ENCODE data around the gene SNX13.
"Not testable (repeated sequence)": the region's sequence is repeated elsewhere in the genome, so short reads cannot be mapped to it uniquely, and the experiment has no call there.

The SNX13 gene

GRCh38 chr7:17809215-17809614, 131.1 kb downstream of the SNX13 start:
- not testable (repeated sequence) for H3K27ac ChIP-seq (ENCODE audit: low read length); H3K27me3 ChIP-seq (ENCODE audit: insufficient read depth, low read length); H3K4me3 ChIP-seq (ENCODE audit: low read length); H3K9ac ChIP-seq (ENCODE audit: low read depth, low read length)
- peaks cover 10% of the 10 kb centered on the region for H3K9me3 ChIP-seq (ENCODE audit: insufficient read depth, low read depth, low read length)
- peaks cover 10% of the 10 kb centered on the region; the same call in 1 of the 2 replicates for H3K4me1 ChIP-seq (ENCODE audit: insufficient read depth, low read length)
- H3K36me3 ChIP-seq (ENCODE audit: insufficient read depth, low read depth, low read length), result peaks cover 15% of the 10 kb centered on the region; the same call in 1 of the 2 replicates

- Histone ChIP-seq H3K4me3 (ENCODE audit: low read length) (no peak overlapping the region), H3K4me1 (ENCODE audit: insufficient read depth, low read length) (peaks cover 10% of the 10 kb centered on the region; the same call in 1 of the 2 replicates), H3K27me3 (ENCODE audit: insufficient read depth, low read length) (no peaks in the 10 kb centered on the region), H3K36me3 (ENCODE audit: insufficient read depth, low read depth, low read length) (peaks cover 1% of the 10 kb centered on the region; the same call in 1 of the 2 replicates), H3K9me3 (ENCODE audit: insufficient read depth, low read depth, low read length) (peaks cover 4% of the 10 kb centered on the region), H3K27ac (ENCODE audit: low read length) (no peak overlapping the region), H3K9ac (ENCODE audit: low read depth, low read length) (peak overlapping the region; percentile 27; the same call in 1 of the 2 replicates)
Measured at GRCh38 chr7:17807242-17807641, 133.1 kb downstream of the SNX13 start.

- Histone ChIP-seq H3K27ac (ENCODE audit: low read length) (no peak overlapping the region), H3K36me3 (ENCODE audit: insufficient read depth, low read depth, low read length) (no peaks in the 10 kb centered on the region; the same call in 1 of the 2 replicates), H3K9me3 (ENCODE audit: insufficient read depth, low read depth, low read length) (no peaks in the 10 kb centered on the region), H3K4me1 (ENCODE audit: insufficient read depth, low read length) (peaks cover 10% of the 10 kb centered on the region; the same call in 1 of the 2 replicates), H3K4me3 (ENCODE audit: low read length) (no peak overlapping the region), H3K27me3 (ENCODE audit: insufficient read depth, low read length) (no peaks in the 10 kb centered on the region), H3K9ac (ENCODE audit: low read depth, low read length) (no peak overlapping the region)
Measured at GRCh38 chr7:17806631-17807030, 133.7 kb downstream of the SNX13 start.

- no peak overlapping the region for H3K4me3 ChIP-seq (ENCODE audit: low read length)
- no peaks in the 10 kb centered on the region for H3K9me3 ChIP-seq (ENCODE audit: insufficient read depth, low read depth, low read length)
- H3K9ac ChIP-seq (ENCODE audit: low read depth, low read length), result no peak overlapping the region
- peaks cover 5% of the 10 kb centered on the region; the same call in 1 of the 2 replicates for H3K4me1 ChIP-seq (ENCODE audit: insufficient read depth, low read length)
- H3K27me3 ChIP-seq (ENCODE audit: insufficient read depth, low read length), result no peaks in the 10 kb centered on the region
- H3K27ac ChIP-seq (ENCODE audit: low read length), result no peak overlapping the region
- H3K36me3 ChIP-seq (ENCODE audit: insufficient read depth, low read depth, low read length), result peaks cover 25% of the 10 kb centered on the region; the same call in 1 of the 2 replicates
Measured at GRCh38 chr7:17802056-17802455, 138.2 kb downstream of the SNX13 start.

GRCh38 chr7:17792075-17792936, 148.0 kb downstream of the SNX13 start:
- H3K9ac ChIP-seq (ENCODE audit: low read depth, low read length), result no peak overlapping the region
- H3K27me3 ChIP-seq (ENCODE audit: insufficient read depth, low read length), result no peaks in the 10 kb centered on the region
- no peaks in the 10 kb centered on the region for H3K4me1 ChIP-seq (ENCODE audit: insufficient read depth, low read length)
- no peak overlapping the region for H3K4me3 ChIP-seq (ENCODE audit: low read length)
- H3K9me3 ChIP-seq (ENCODE audit: insufficient read depth, low read depth, low read length), result no peaks in the 10 kb centered on the region
- peaks cover 12% of the 10 kb centered on the region; the same call in 1 of the 2 replicates for H3K36me3 ChIP-seq (ENCODE audit: insufficient read depth, low read depth, low read length)
- H3K27ac ChIP-seq (ENCODE audit: low read length), result no peak overlapping the region

- H3K4me3 ChIP-seq (ENCODE audit: low read length), result no peak overlapping the region
- no peaks in the 10 kb centered on the region for H3K36me3 ChIP-seq (ENCODE audit: insufficient read depth, low read depth, low read length)
- H3K27me3 ChIP-seq (ENCODE audit: insufficient read depth, low read length), result no peaks in the 10 kb centered on the region
- H3K9ac ChIP-seq (ENCODE audit: low read depth, low read length), result no peak overlapping the region
- no peak overlapping the region for H3K27ac ChIP-seq (ENCODE audit: low read length)
- no peaks in the 10 kb centered on the region for H3K9me3 ChIP-seq (ENCODE audit: insufficient read depth, low read depth, low read length)
- no peaks in the 10 kb centered on the region for H3K4me1 ChIP-seq (ENCODE audit: insufficient read depth, low read length)
Measured at GRCh38 chr7:17787257-17787656, 153.0 kb downstream of the SNX13 start.

- Histone ChIP-seq H3K9ac (ENCODE audit: low read depth, low read length) (no peak overlapping the region), H3K27ac (ENCODE audit: low read length) (no peak overlapping the region), H3K27me3 (ENCODE audit: insufficient read depth, low read length) (no peaks in the 10 kb centered on the region), H3K4me3 (ENCODE audit: low read length) (no peak overlapping the region), H3K36me3 (ENCODE audit: insufficient read depth, low read depth, low read length) (no peaks in the 10 kb centered on the region), H3K9me3 (ENCODE audit: insufficient read depth, low read depth, low read length) (no peaks in the 10 kb centered on the region), H3K4me1 (ENCODE audit: insufficient read depth, low read length) (no peaks in the 10 kb centered on the region)
Measured at GRCh38 chr7:17786314-17786852, 153.9 kb downstream of the SNX13 start.

GRCh38 chr7:17782216-17782549, 158.1 kb downstream of the SNX13 start:
- no peaks in the 10 kb centered on the region for H3K27me3 ChIP-seq (ENCODE audit: insufficient read depth, low read length)
- no peak overlapping the region for H3K4me3 ChIP-seq (ENCODE audit: low read length)
- no peak overlapping the region for H3K27ac ChIP-seq (ENCODE audit: low read length)
- no peaks in the 10 kb centered on the region for H3K4me1 ChIP-seq (ENCODE audit: insufficient read depth, low read length)
- H3K9me3 ChIP-seq (ENCODE audit: insufficient read depth, low read depth, low read length), result no peaks in the 10 kb centered on the region
- H3K36me3 ChIP-seq (ENCODE audit: insufficient read depth, low read depth, low read length), result no peaks in the 10 kb centered on the region
- no peak overlapping the region for H3K9ac ChIP-seq (ENCODE audit: low read depth, low read length)

GRCh38 chr7:17781491-17782215, 158.6 kb downstream of the SNX13 start:
- Histone ChIP-seq H3K9me3 (ENCODE audit: insufficient read depth, low read depth, low read length) (no peaks in the 10 kb centered on the region), H3K9ac (ENCODE audit: low read depth, low read length) (no peak overlapping the region), H3K27ac (ENCODE audit: low read length) (no peak overlapping the region), H3K4me1 (ENCODE audit: insufficient read depth, low read length) (no peaks in the 10 kb centered on the region), H3K36me3 (ENCODE audit: insufficient read depth, low read depth, low read length) (no peaks in the 10 kb centered on the region), H3K27me3 (ENCODE audit: insufficient read depth, low read length) (no peaks in the 10 kb centered on the region), H3K4me3 (ENCODE audit: low read length) (no peak overlapping the region)

- no peaks in the 10 kb centered on the region for H3K36me3 ChIP-seq (ENCODE audit: insufficient read depth, low read depth, low read length)
- H3K9me3 ChIP-seq (ENCODE audit: insufficient read depth, low read depth, low read length), result no peaks in the 10 kb centered on the region
- no peak overlapping the region for H3K9ac ChIP-seq (ENCODE audit: low read depth, low read length)
- H3K4me3 ChIP-seq (ENCODE audit: low read length), result no peak overlapping the region
- H3K27me3 ChIP-seq (ENCODE audit: insufficient read depth, low read length), result no peaks in the 10 kb centered on the region
- H3K27ac ChIP-seq (ENCODE audit: low read length), result no peak overlapping the region
- H3K4me1 ChIP-seq (ENCODE audit: insufficient read depth, low read length), result no peaks in the 10 kb centered on the region
Measured at GRCh38 chr7:17779381-17779780, 160.9 kb downstream of the SNX13 start.

- no peak overlapping the region for H3K9ac ChIP-seq (ENCODE audit: low read depth, low read length)
- H3K27me3 ChIP-seq (ENCODE audit: insufficient read depth, low read length), result no peaks in the 10 kb centered on the region
- peaks cover 12% of the 10 kb centered on the region for H3K4me1 ChIP-seq (ENCODE audit: insufficient read depth, low read length)
- H3K4me3 ChIP-seq (ENCODE audit: low read length), result no peak overlapping the region
- no peaks in the 10 kb centered on the region for H3K9me3 ChIP-seq (ENCODE audit: insufficient read depth, low read depth, low read length)
- H3K27ac ChIP-seq (ENCODE audit: low read length), result no peak overlapping the region
- H3K36me3 ChIP-seq (ENCODE audit: insufficient read depth, low read depth, low read length), result no peaks in the 10 kb centered on the region
Measured at GRCh38 chr7:17774716-17775288, 165.5 kb downstream of the SNX13 start.
